ENCODE data around the gene B3GALT4. TPM values are rescaled to one million over a fixed set of nuclear protein-coding genes. Genes with fewer than 3 reads are reported as not detected.

Gene B3GALT4
- total RNA-seq, 2 experiments from 2014 or later = 11.1 to 12.7 TPM

- peaks cover 37% of the 10 kb centered on the region for H3K4me1 Mint-ChIP-seq (ENCODE audit: low read depth)
- POLR2A ChIA-PET = no interaction called here
- H3K27ac Mint-ChIP-seq = no peak overlapping the region
- no peak overlapping the region for H3K4me3 Mint-ChIP-seq
- H3K4me1 ChIP-seq (ENCODE audit: insufficient read depth, low read length) = peaks cover 39% of the 10 kb centered on the region
- H3K9me3 Mint-ChIP-seq = no peaks in the 10 kb centered on the region
- H3K27me3 Mint-ChIP-seq = no peaks in the 10 kb centered on the region
- no peaks in the 10 kb centered on the region for H3K9me3 ChIP-seq (ENCODE audit: control insufficient read depth in 1 of 2, insufficient read depth in 1 of 2, low read length in 2 of 2)
- H3K36me3 ChIP-seq (ENCODE audit: insufficient read depth, low read length) = peaks cover 73% of the 10 kb centered on the region
- CTCF ChIA-PET = no interaction called here
- ATAC-seq (ENCODE audit: poor library complexity) = no peak
- H3K36me3 Mint-ChIP-seq (ENCODE audit: low read depth) = peaks cover 71% of the 10 kb centered on the region
- H3K27me3 ChIP-seq (ENCODE audit: control insufficient read depth in 1 of 2, insufficient read depth in 2 of 2, low read length in 2 of 2) = no peaks in the 10 kb centered on the region
- intact Hi-C loops (cut with DNase I, micrococcal nuclease) = no loop called here
- H3K27ac ChIP-seq (ENCODE audit: low read depth in 1 of 2, low read length in 2 of 2) = no peak overlapping the region
- H3K4me3 ChIP-seq (ENCODE audit: low read length) = no peak overlapping the region
- DNase-seq = no peak
- TF ChIP-seq, protein P1, sequence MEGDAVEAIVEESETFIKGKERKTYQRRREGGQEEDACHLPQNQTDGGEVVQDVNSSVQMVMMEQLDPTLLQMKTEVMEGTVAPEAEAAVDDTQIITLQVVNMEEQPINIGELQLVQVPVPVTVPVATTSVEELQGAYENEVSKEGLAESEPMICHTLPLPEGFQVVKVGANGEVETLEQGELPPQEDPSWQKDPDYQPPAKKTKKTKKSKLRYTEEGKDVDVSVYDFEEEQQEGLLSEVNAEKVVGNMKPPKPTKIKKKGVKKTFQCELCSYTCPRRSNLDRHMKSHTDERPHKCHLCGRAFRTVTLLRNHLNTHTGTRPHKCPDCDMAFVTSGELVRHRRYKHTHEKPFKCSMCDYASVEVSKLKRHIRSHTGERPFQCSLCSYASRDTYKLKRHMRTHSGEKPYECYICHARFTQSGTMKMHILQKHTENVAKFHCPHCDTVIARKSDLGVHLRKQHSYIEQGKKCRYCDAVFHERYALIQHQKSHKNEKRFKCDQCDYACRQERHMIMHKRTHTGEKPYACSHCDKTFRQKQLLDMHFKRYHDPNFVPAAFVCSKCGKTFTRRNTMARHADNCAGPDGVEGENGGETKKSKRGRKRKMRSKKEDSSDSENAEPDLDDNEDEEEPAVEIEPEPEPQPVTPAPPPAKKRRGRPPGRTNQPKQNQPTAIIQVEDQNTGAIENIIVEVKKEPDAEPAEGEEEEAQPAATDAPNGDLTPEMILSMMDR (IDR thresholded peaks at IDR 0.05) = no peak
Measured at GRCh38 chr6:33305052-33305451, 28.1 kb downstream of the B3GALT4 start.

DNA sequence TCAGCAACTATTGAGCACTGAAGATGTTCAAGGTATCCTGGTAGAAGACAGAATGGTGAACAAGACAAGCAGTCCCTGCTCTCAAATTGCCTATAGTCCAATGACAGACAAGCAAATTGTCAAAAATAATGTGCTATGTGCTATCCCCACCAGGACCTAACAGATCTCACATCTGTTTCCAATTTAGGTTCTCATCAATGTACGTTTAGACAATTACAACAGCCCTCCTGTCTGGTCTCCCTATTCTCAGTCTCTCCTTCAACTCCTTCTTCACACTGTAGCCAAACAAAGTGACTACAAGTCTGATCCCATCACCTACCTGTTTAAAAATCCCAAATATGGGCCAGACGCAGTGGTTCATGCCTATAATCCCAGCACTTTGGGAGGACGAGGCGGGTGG, 29.4 kb downstream of the B3GALT4 start:
- H3K36me3 ChIP-seq (ENCODE audit: insufficient read depth, low read length) = peaks cover 80% of the 10 kb centered on the region
- peak overlapping the region in 1 of 2 donors; percentile 32 for H3K27ac ChIP-seq (ENCODE audit: low read depth in 1 of 2, low read length in 2 of 2)
- H3K4me3 ChIP-seq (ENCODE audit: low read length) = no peak overlapping the region
- Mint-ChIP-seq H3K9me3 (no peaks in the 10 kb centered on the region), H3K4me3 (peak overlapping the region; percentile 25), H3K36me3 (ENCODE audit: low read depth) (peaks cover 66% of the 10 kb centered on the region), H3K27ac (peak overlapping the region; percentile 31), H3K27me3 (no peaks in the 10 kb centered on the region), H3K4me1 (ENCODE audit: low read depth) (peaks cover 31% of the 10 kb centered on the region)
- TF ChIP-seq, protein P1 (IDR thresholded peaks at IDR 0.05) = no peak
- DNase-seq (no peak), ATAC-seq (ENCODE audit: poor library complexity) (no peak)
- H3K9me3 ChIP-seq (ENCODE audit: control insufficient read depth in 1 of 2, insufficient read depth in 1 of 2, low read length in 2 of 2) = no peaks in the 10 kb centered on the region
- ChIA-PET POLR2A (interaction anchor here (2.8 kb wide), 1 partner anchor 38 kb away, joined by 12 read pairs; no protein-coding TSS in a partner anchor), CTCF (interaction anchor here (1.3 kb wide), 1 partner anchor 11 kb away, joined by 3 read pairs; no protein-coding TSS in a partner anchor)
- intact Hi-C loops (cut with DNase I, micrococcal nuclease) = no loop called here
- no peaks in the 10 kb centered on the region for H3K27me3 ChIP-seq (ENCODE audit: control insufficient read depth in 1 of 2, insufficient read depth in 2 of 2, low read length in 2 of 2)
- H3K4me1 ChIP-seq (ENCODE audit: insufficient read depth, low read length) = peaks cover 47% of the 10 kb centered on the region

DNA sequence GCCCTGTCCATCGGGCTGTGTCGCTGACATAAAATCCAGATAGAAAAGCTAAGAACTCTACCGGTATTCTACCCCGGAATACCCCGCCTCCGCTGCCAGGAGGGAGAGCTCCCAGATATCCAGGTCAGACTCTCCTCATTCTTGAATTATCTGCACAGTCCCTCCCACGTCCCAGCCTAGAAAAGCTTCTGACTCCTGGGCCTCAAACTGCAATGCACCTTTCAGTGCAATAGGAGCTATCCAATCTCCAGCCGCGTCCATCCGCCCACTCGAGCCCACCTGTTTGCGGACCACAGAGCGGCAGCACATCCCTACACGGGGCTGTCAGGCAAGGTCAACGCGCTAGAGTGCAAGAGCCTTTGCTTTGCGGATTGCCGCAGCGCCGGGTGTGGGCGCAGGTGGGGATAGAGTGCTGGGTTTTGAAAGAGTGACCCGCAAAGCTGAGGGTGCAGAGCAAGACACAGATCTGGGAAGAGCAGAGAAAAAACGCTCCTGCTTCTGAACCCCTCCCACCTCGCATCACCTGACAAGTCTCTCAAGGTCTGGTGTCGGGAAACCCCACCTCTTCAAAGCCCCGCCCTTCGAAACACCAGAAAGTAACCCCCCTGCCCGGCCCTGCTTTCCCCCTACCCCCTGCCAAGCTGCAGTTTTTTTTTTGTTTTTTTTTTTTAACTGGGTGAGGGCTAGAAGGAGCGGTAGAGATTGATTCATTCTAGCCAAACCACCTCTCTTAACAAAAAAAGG, 35.6 kb downstream of the B3GALT4 start:
- CTCF ChIA-PET = interaction anchor here (0.8 to 3.0 kb wide), 9 partner anchors 12 to 79 kb away, joined by 3 to 32 read pairs (median 3); partner anchors contain the start of genes KIFC1 and RGL2
- peaks cover 48% of the 10 kb centered on the region for H3K36me3 ChIP-seq (ENCODE audit: insufficient read depth, low read length)

More for the DNA sequence above, 35.6 kb downstream of the B3GALT4 start:
- DNase-seq (peak; percentile 75 to 97 (median 82)), ATAC-seq (ENCODE audit: poor library complexity) (peak; percentile 60)
- intact Hi-C loops (cut with DNase I, micrococcal nuclease) = loop anchor here (1.0 to 5.0 kb wide), 5 partner anchors 13 to 105 kb away; partner anchors contain the start of genes B3GALT4 (in 1 of the 2), CUTA (in 1 of the 2), RPS18 (in 1 of the 2) and VPS52 (in 1 of the 2)
- Histone ChIP-seq H3K27ac (ENCODE audit: low read depth in 1 of 2, low read length in 2 of 2) (peak overlapping the region; percentile 98 to 99), H3K27me3 (ENCODE audit: control insufficient read depth in 1 of 2, insufficient read depth in 2 of 2, low read length in 2 of 2) (no peaks in the 10 kb centered on the region), H3K9me3 (ENCODE audit: control insufficient read depth in 1 of 2, insufficient read depth in 1 of 2, low read length in 2 of 2) (no peaks in the 10 kb centered on the region), H3K4me3 (ENCODE audit: low read length) (peak overlapping the region; percentile 79), H3K4me1 (ENCODE audit: insufficient read depth, low read length) (peaks cover 70% of the 10 kb centered on the region)
- Mint-ChIP-seq H3K9me3 (no peaks in the 10 kb centered on the region), H3K4me3 (peak overlapping the region; percentile 97), H3K27me3 (no peaks in the 10 kb centered on the region), H3K36me3 (ENCODE audit: low read depth) (peaks cover 63% of the 10 kb centered on the region), H3K4me1 (ENCODE audit: low read depth) (peaks cover 63% of the 10 kb centered on the region), H3K27ac (peak overlapping the region; percentile 94)
- TF ChIP-seq, protein P1 (IDR thresholded peaks at IDR 0.05) = no peak
- POLR2A ChIA-PET = interaction anchor here (0.6 to 4.9 kb wide), 10 partner anchors 9 to 341 kb away, joined by 3 to 84 read pairs (median 8); partner anchors contain the start of genes B3GALT4, PFDN6, RGL2 and RPS18

Data from CD4-positive, alpha-beta T cell (primary cell).